Subcutaneous abdominal adipose tissue (tissue), 5 donors: Measurements from ENCODE around the gene SF3B1.
A peak's percentile ranks its signal among the peaks of the same experiment; 100 is the strongest.
"Not testable (repeated sequence)": the region's sequence is repeated elsewhere in the genome, so short reads cannot be mapped to it uniquely, and the experiment has no call there.

Source experiments
- H3K27ac ChIP-seq: one replicate; pipeline ENCODE4 v1.7.0; 2013; ENCODE audit warnings: low read depth, mild to moderate bottlenecking, inconsistent platforms, low read length, moderate library complexity
- H3K27me3 ChIP-seq, 5 donors: one replicate each; pipeline ENCODE4 v1.7.0; 2013; ENCODE audit warnings: low read length in 5 of 5, inconsistent platforms in 1 of 5; ENCODE audit not compliant: control insufficient read depth in 5 of 5, insufficient read depth in 4 of 5
- H3K36me3 ChIP-seq, 5 donors: one replicate each; pipeline ENCODE4 v1.7.0; 2013; ENCODE audit warnings: low read length in 5 of 5; ENCODE audit not compliant: control insufficient read depth in 5 of 5, insufficient read depth in 5 of 5
- H3K4me1 ChIP-seq, 5 donors: one replicate each; pipeline ENCODE4 v1.7.0; 2013; ENCODE audit warnings: low read length in 5 of 5, mild to moderate bottlenecking in 3 of 5, moderate library complexity in 1 of 5; ENCODE audit not compliant: control insufficient read depth in 5 of 5, insufficient read depth in 5 of 5
- H3K4me3 ChIP-seq, 5 donors: one replicate each; pipeline ENCODE4 v1.7.0; 2013; ENCODE audit warnings: low read length in 5 of 5, low read depth in 1 of 5
- H3K9ac ChIP-seq, 5 donors: one replicate each; pipeline ENCODE4 v1.7.0; 2013; ENCODE audit warnings: low read length in 5 of 5, mild to moderate bottlenecking in 4 of 5, moderate library complexity in 3 of 5
- H3K9me3 ChIP-seq, 5 donors: one replicate each; pipeline ENCODE4 v1.7.0; 2013; ENCODE audit warnings: low read length in 5 of 5; ENCODE audit not compliant: control insufficient read depth in 5 of 5
- donor health status: healthy.
- donor health status: healthy.
- donor health status: healthy.
- donor health status: healthy.
- donor health status: healthy.

The SF3B1 gene

DNA sequence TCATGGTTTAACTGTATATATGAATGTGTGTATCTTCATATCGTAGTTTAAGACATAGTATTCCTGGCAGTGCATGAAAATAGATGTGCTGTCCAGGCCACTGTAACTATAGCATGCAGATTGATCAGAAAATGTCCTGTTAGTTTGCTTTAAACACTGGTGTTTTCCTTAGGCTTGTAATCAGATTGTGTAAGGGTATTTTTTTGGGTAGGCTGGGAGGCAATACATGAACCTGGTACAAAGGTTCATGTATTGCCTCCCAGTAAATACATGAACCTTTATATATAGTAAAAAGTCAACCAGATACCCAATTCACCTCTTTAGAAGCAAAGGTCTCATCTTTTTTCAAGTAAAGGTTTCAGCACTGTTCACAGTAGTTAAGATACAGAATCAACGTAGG lies 20.1 kb upstream of the SF3B1 start:
- no peaks in the 10 kb centered on the region for H3K9me3 ChIP-seq
- peaks cover 2 to 34% (median 20%) of the 10 kb centered on the region in 5 donors for H3K4me1 ChIP-seq
- peak overlapping the region; percentile 79 to 98 (median 87) for H3K4me3 ChIP-seq
- peaks cover 0 to 3% (median 2%) of the 10 kb centered on the region in 5 donors for H3K36me3 ChIP-seq
- no peaks in the 10 kb centered on the region for H3K27me3 ChIP-seq
- H3K9ac ChIP-seq, result peak overlapping the region in 3 of 5 donors; percentile 43 to 100 (median 96)
- peak overlapping the region; percentile 99 for H3K27ac ChIP-seq

DNA sequence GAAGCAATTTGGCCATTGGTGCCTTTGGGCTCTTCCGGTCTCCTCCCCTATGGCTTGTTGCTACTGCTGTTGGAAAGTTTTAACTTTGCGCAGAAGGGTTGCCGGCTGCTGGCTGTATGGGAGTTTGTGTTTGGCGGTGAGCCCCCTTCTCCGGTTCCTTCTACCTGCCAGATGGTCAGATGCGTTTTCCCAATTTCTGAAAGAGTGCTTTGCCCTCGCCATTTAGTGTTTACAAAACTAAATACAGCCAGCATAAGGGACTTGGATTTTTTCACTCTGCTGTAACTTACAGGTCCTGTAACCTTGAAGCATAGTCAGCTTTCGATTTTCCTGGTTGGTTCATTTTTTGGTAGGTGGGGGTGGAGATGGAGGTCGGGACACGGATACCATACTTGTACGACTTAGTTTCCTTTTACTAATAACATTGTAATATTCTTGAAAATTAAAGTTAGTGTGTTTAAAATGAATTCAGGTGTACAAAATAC lies 19.1 kb upstream of the SF3B1 start:
- peak overlapping the region; percentile 99 for H3K27ac ChIP-seq
- H3K27me3 ChIP-seq, result no peaks in the 10 kb centered on the region
- peak overlapping the region; percentile 79 to 98 (median 87) for H3K4me3 ChIP-seq
- H3K4me1 ChIP-seq, result peaks cover 2 to 30% (median 20%) of the 10 kb centered on the region in 5 donors
- no peaks in the 10 kb centered on the region for H3K9me3 ChIP-seq
- peak overlapping the region; percentile 88 to 100 (median 99) for H3K9ac ChIP-seq
- no peaks in the 10 kb centered on the region for H3K36me3 ChIP-seq

DNA sequence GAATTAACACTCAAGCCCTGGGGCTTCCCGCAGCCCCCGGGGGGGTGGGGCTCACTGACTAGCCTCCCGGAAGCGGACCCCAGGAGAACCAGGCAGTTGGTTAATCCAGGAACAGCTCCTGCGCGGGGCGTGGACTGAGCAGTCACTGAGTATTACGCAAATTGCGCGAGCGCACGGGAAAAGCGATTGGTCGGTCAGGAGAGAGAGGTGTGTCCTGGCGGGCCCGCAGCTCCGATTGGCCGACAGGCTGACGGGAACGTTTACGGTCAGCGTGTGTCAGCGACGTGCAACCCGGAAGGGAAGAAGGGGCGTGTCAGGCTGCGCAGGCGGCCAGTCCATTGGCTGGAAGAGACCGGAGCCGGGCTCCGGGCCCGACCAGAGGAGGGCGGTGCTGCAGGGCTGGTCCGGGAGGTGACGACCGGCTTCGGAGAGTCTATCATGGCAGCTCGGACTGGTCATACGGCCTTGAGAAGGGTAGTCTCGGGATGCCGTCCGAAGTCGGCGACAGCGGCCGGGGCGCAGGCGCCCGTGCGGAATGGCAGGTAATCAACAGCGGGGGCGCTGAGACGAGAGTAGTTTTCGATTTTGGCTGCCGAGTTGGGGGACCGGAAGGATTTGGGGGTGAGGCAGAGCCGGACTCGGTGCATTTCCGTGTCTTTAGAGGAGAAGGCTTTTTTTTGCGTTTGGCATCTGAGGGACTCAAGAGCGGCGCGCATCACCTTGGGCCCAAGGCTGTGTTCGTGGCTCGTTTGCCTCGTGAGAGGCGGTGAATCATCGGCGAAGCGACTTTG lies 18.5 kb upstream of the SF3B1 start, which contains the start of gene COQ10B:
COQ10B (plus strand) TSS at position 430 of the 791 bp plus-strand sequence; CDS start at position 439, 9 bp downstream.
- peak within 1 kb of the TSS; percentile 79 to 98 (median 87) for H3K4me3 ChIP-seq
- peaks cover 2 to 29% (median 20%) of the 10 kb centered on the region in 5 donors for H3K4me1 ChIP-seq
- H3K27ac ChIP-seq, result peak within 1 kb of the TSS; percentile 99
- H3K27me3 ChIP-seq, result no peaks in the 10 kb centered on the region
- H3K36me3 ChIP-seq, result no peaks in the 10 kb centered on the region
- H3K9me3 ChIP-seq, result no peaks in the 10 kb centered on the region
- H3K9ac ChIP-seq, result peak within 1 kb of the TSS; percentile 88 to 100 (median 99)

DNA sequence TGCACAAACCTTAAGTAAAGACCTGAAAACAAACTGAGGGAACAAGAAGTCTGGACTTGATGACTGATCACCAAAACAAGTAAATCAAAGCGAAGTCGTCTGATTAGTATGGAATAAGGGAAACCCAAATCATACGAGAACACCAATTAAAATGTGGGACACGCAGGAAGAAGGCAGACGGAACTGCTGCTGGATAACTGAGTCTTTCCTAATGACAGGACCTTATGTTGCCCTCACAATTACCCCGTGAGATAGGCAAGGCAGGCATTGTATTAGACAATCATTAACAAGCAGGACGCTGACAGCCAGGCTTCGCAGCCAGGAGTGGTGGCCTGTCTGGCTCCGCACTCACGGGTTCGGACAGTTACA lies 17.9 kb upstream of the SF3B1 start:
- Histone ChIP-seq H3K36me3 (no peaks in the 10 kb centered on the region), H3K27ac (peak overlapping the region; percentile 99), H3K4me1 (peaks cover 2 to 27% (median 18%) of the 10 kb centered on the region in 5 donors)

DNA sequence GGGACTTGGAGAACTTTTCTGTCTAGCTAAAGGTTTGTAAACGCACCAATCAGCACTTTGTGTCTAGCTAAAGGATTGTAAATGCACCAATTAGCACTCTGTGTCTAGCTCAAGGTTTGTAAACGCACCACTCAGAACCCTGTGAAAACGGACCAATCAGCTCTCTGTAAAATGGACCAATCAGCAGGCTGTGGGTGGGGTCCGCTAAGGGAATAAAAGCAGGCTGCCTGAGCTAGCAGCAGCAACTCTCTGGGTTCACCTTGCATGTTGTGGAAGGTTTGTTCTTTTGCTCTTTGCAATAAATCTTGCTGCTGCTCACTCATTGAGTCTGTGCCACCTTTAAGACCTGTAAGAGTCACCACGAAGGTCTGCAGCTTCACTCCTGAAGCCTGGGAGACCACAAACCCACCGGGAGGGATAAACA lies 16.1 kb upstream of the SF3B1 start:
- H3K27me3 ChIP-seq, H3K9ac ChIP-seq, H3K27ac ChIP-seq, H3K4me3 ChIP-seq, H3K36me3 ChIP-seq, H3K9me3 ChIP-seq: not testable (repeated sequence)
- peaks cover 2 to 27% (median 18%) of the 10 kb centered on the region in 5 donors for H3K4me1 ChIP-seq

More for the DNA sequence above, 17.9 kb upstream of the SF3B1 start:
- Histone ChIP-seq H3K9me3 (no peaks in the 10 kb centered on the region), H3K4me3 (peak overlapping the region; percentile 74 to 98 (median 87)), H3K9ac (peak overlapping the region; percentile 76 to 97 (median 87)), H3K27me3 (no peaks in the 10 kb centered on the region)

DNA sequence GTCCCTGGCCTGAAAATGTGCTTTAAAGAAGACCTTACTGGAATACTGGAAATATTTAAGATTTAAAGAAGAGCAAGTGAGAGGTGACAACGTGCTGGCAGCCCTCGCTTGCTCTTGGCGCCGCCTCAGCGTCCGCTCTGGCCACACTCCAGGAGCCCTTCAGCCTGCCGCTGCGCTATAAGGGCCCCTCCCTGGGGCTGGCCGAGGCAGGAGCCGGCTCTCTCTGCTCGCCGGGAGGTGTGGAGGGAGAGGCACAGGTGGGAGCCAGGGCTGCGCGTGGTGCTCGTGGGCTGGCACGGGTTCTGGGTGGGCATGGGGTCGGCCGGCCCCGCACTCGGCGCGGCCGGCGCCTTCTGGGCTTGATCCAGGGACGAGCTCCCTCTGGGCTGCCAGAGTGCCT lies 15.6 kb upstream of the SF3B1 start:
- no peaks in the 10 kb centered on the region for H3K27me3 ChIP-seq
- peaks cover 2 to 30% (median 18%) of the 10 kb centered on the region in 5 donors for H3K4me1 ChIP-seq
- H3K4me3 ChIP-seq, result no peak overlapping the region
- H3K9me3 ChIP-seq, result no peaks in the 10 kb centered on the region
- no peak overlapping the region for H3K27ac ChIP-seq
- H3K9ac ChIP-seq, result no peak overlapping the region
- no peaks in the 10 kb centered on the region for H3K36me3 ChIP-seq

DNA sequence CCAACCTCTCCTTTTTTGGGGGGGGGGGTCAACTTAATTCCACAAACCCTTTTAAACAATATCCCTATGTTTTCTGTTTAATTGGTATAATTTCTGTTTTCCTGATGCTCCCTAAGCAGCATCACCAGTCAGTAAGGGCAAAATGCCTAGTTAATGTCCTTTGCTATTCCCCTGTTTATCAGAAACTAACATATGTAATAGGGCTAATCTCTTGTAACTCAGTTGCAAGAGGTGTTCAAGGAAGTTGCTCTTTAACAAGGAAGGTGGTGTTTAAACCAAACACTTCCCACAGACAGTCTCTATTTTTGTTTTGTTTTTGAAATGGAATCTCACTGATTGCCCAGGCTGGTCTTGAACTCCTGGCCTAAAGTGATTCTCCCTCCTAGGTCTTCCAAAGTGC lies 12.0 kb upstream of the SF3B1 start:
- no peak overlapping the region for H3K4me3 ChIP-seq
- no peak overlapping the region for H3K27ac ChIP-seq
- H3K4me1 ChIP-seq, result peaks cover 0 to 12% (median 0%) of the 10 kb centered on the region in 5 donors
- H3K9ac ChIP-seq, result no peak overlapping the region
- H3K9me3 ChIP-seq, result no peaks in the 10 kb centered on the region
- H3K36me3 ChIP-seq, result no peaks in the 10 kb centered on the region
- no peaks in the 10 kb centered on the region for H3K27me3 ChIP-seq

DNA sequence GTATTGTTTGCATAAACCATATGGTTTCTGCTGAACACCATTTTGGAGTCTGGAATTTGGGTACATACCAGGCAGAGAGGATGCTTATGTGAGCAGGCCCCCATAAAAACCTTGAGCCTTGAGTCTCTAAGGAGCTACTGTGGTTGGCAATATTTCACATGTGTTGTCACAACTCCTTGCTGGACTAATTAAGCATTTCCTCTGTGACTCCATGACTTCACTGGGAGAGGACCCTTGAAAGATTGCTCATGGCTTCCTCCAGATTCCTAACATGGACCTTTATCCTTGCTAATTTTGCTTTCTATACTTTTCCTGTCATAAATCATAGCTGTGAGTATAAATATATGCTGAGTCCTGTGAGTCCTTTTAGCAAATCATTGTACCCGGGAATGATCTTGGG lies 10.9 kb upstream of the SF3B1 start:
- Histone ChIP-seq H3K9ac (no peak overlapping the region), H3K9me3 (no peaks in the 10 kb centered on the region), H3K4me3 (no peak overlapping the region), H3K4me1 (peaks cover 0 to 12% (median 0%) of the 10 kb centered on the region in 5 donors), H3K27ac (no peak overlapping the region), H3K27me3 (no peaks in the 10 kb centered on the region), H3K36me3 (no peaks in the 10 kb centered on the region)

DNA sequence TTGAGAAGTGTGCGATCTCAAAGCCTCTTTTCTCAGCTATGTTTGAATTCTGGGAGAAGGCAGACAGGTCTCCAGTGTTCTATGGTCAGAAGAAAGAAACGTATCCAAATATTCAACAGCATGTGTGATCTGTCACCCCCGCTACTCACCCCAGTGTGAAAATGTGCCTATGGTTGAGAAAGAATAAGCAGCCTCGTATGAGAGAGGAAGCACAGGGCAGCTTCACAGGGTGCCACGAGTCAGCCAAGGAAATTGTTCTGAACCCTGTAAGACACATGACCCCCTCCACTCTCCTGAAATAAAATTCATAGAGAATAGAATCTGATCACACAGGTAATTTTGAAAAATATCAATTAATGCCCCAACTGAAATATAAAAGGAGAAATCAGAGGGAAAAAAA lies 8.0 kb upstream of the SF3B1 start:
- Histone ChIP-seq H3K9ac (no peak overlapping the region), H3K36me3 (no peaks in the 10 kb centered on the region), H3K27ac (no peak overlapping the region), H3K9me3 (no peaks in the 10 kb centered on the region), H3K4me3 (no peak overlapping the region), H3K4me1 (peaks cover 0 to 12% (median 0%) of the 10 kb centered on the region in 5 donors), H3K27me3 (no peaks in the 10 kb centered on the region)

DNA sequence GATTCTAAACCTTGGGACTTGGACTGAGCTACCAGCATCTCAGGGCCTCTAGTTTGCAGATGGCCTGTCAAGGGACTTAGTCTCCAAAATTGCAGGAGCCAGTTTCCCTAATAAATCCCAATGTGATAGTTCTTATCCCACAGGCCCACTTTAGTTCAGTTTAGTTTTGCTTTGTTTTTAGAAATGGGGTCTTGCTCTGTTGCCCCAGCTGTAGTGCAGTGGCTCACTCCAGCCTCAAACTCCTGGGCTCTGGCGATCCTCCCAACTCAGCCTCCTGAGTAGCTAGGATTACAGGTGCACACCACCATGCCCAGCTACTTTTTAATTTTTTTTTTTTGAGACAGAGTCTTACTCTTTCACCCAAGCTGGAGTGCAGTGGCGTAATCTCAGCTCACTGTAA lies 2.6 kb upstream of the SF3B1 start:
- H3K36me3 ChIP-seq, result no peaks in the 10 kb centered on the region
- H3K4me1 ChIP-seq, result peaks cover 3 to 27% (median 25%) of the 10 kb centered on the region in 5 donors
- H3K27ac ChIP-seq, result no peak overlapping the region
- H3K9ac ChIP-seq, result no peak overlapping the region
- H3K4me3 ChIP-seq, result no peak overlapping the region
- no peaks in the 10 kb centered on the region for H3K27me3 ChIP-seq
- H3K9me3 ChIP-seq, result no peaks in the 10 kb centered on the region
